GM19240 (cell line): Measurements from ENCODE around the gene ABAT.

ENCODE experiments used
- DNase-seq: peaks from one replicate; pipeline ENCODE4 v3.0.0; 2011; ENCODE audit warnings: low spot score; ENCODE audit not compliant: insufficient read length

The ABAT gene

GRCh38 chr16:8814095-8814806 lies 139.8 kb downstream of the ABAT start:
- DNase-seq = no peak

- DNase-seq = no peak
Measured at GRCh38 chr16:8816967-8817655, 142.7 kb downstream of the ABAT start.

- DNase-seq = no peak
Measured at GRCh38 chr16:8818504-8819270, 144.3 kb downstream of the ABAT start.

- no peak for DNase-seq
Measured at GRCh38 chr16:8819411-8820034, 145.1 kb downstream of the ABAT start.

GRCh38 chr16:8822403-8822802 lies 148.0 kb downstream of the ABAT start:
- DNase-seq = no peak

GRCh38 chr16:8826278-8826879 lies 152.0 kb downstream of the ABAT start:
- no peak for DNase-seq

GRCh38 chr16:8828541-8829165 lies 154.2 kb downstream of the ABAT start:
- no peak for DNase-seq

GRCh38 chr16:8831450-8831849 lies 157.0 kb downstream of the ABAT start:
- DNase-seq = no peak

- no peak for DNase-seq
Measured at GRCh38 chr16:8831871-8832716, 157.7 kb downstream of the ABAT start.

GRCh38 chr16:8832717-8833105 lies 158.3 kb downstream of the ABAT start:
- no peak for DNase-seq
